GM12878 (cell line): Measurements from ENCODE around the gene GALNTL6. TPM values are rescaled to one million over a fixed set of nuclear protein-coding genes. Genes with fewer than 3 reads are reported as not detected.

Source experiments
- ATAC-seq: fragments of 200-7000 bp; cut with Tn5 transposase; 3 replicates; pipeline ENCODE4 v1.9.1; 2020; ENCODE audit warnings: mild to moderate bottlenecking, moderate library complexity
- BruUV-seq: library from RNA; stranded (reverse); fragments of 400-500 nt; replicated peaks from 2 replicates; lab custom pipeline; 2021; lab: Mats Ljungman, UMichigan
- CTCF ChIA-PET: fragments of 300-600 bp; sonication (Branson Sonifier 250); formaldehyde crosslinking; extraction: SDS; loops from one replicate; lab custom pipeline; 2021; ENCODE audit warnings: inconsistent platforms; lab: Yijun Ruan, JAX
- POLR2A ChIA-PET: fragments of 350-600 bp; formaldehyde crosslinking; extraction: SDS; loops from one replicate; lab custom pipeline; 2021; ENCODE audit warnings: inconsistent platforms; lab: Charles Lee
- RAD21 ChIA-PET: fragments of 300-600 bp; sonication (Branson Sonifier 250); formaldehyde crosslinking; loops from one replicate; lab custom pipeline; 2023; ENCODE audit warnings: antibody characterized with exemption; ENCODE audit not compliant: unreplicated experiment; lab: Charles Lee
- SMC1A ChIA-PET: fragments of 300-600 bp; sonication (Branson Sonifier 250); formaldehyde crosslinking; loops from one replicate; lab custom pipeline; 2023; ENCODE audit not compliant: unreplicated experiment, uncharacterized antibody; lab: Charles Lee
- DNase-seq: peaks from one replicate; pipeline ENCODE4 v3.0.0-alpha.2; 2011; ENCODE audit warnings: low read depth, low spot score
- FAIRE-seq: peaks from 3 replicates; lab custom pipeline; 2011; peaks lifted over from hg19 to GRCh38; lab: Jason Lieb, UNC
- H2AFZ ChIP-seq: 2 replicates; pipeline ENCODE4 v1.6.0; 2011; ENCODE audit warnings: low read depth, low read length, control low read depth; ENCODE audit not compliant: control insufficient read depth
- H3K27ac ChIP-seq: 2 replicates; pipeline ENCODE4 v1.5.1; 2011; ENCODE audit warnings: control low read depth; ENCODE audit not compliant: control insufficient read depth, insufficient read depth
- H3K27me3 ChIP-seq, 2 experiments: replicated peaks in 1 of 2; 2 replicates each; pipeline versions ENCODE4 v1.6.0 to v1.6.1; 2011; ENCODE audit warnings: low read length in 1 of 2; ENCODE audit not compliant: control insufficient read depth in 2 of 2, insufficient read depth in 2 of 2
- H3K36me3 ChIP-seq, 2 experiments: 2 replicates each; pipeline ENCODE4 v1.5.1; 2011; ENCODE audit warnings: low read length in 1 of 2; ENCODE audit not compliant: control insufficient read depth in 2 of 2, insufficient read depth in 2 of 2
- H3K4me1 ChIP-seq: 2 replicates; pipeline ENCODE4 v1.6.1; 2011; ENCODE audit warnings: mild to moderate bottlenecking, low read length, moderate library complexity, mixed read lengths; ENCODE audit not compliant: control insufficient read depth, insufficient read depth
- H3K4me2 ChIP-seq: 2 replicates; pipeline ENCODE4 v1.6.0; 2011; ENCODE audit warnings: control low read depth; ENCODE audit not compliant: control insufficient read depth, insufficient read depth
- H3K4me3 ChIP-seq: fragments of 200-600 bp; sonication (generic); 2 replicates; pipeline ENCODE4 v1.5.1; 2016
- H3K79me2 ChIP-seq: 2 replicates; pipeline ENCODE4 v1.6.0; 2011; ENCODE audit warnings: low read length; ENCODE audit not compliant: control insufficient read depth, insufficient read depth
- H3K9ac ChIP-seq: 2 replicates; pipeline ENCODE4 v1.8.0; 2011; ENCODE audit warnings: low read length, control low read depth, mixed read lengths; ENCODE audit not compliant: control insufficient read depth, insufficient read depth
- H3K9me3 ChIP-seq: replicated peaks from 3 replicates; pipeline ENCODE4 v1.5.1; 2011; ENCODE audit warnings: mild to moderate bottlenecking, low read length; ENCODE audit not compliant: control insufficient read depth, insufficient read depth
- H4K20me1 ChIP-seq: 2 replicates; pipeline ENCODE4 v1.6.0; 2011; ENCODE audit not compliant: control insufficient read depth, insufficient read depth
- BCLAF1 ChIP-seq: fragments of 450-650 bp; IDR thresholded peaks from 2 replicates; pipeline ENCODE4 v1.6.1; 2017; ENCODE audit warnings: antibody characterized with exemption, mild to moderate bottlenecking, moderate library complexity
- ETV6 ChIP-seq, 2 experiments: fragments of 450-650 bp in 1 of 2; IDR thresholded peaks in 1 of 2; conservative IDR thresholded peaks in 1 of 2; 2 replicates each; pipeline ENCODE4 v1.6.1; 2014; ENCODE audit warnings: antibody characterized with exemption in 1 of 2, borderline replicate concordance in 1 of 2, low read depth in 1 of 2, mild to moderate bottlenecking in 1 of 2, moderate library complexity in 1 of 2
- GATAD2B ChIP-seq: fragments of 450-650 bp; conservative IDR thresholded peaks from 2 replicates; pipeline ENCODE4 v1.6.1; 2017; ENCODE audit warnings: low read depth, mild to moderate bottlenecking, moderate library complexity
- IRF3 ChIP-seq: fragments of 450-650 bp; IDR thresholded peaks from 2 replicates; pipeline ENCODE4 v1.6.1; 2014; ENCODE audit warnings: mild to moderate bottlenecking
- IRF5 ChIP-seq: fragments of 450-650 bp; IDR thresholded peaks from 2 replicates; pipeline ENCODE4 v1.6.1; 2017; ENCODE audit warnings: borderline replicate concordance
- NFYA ChIP-seq: IDR thresholded peaks from 2 replicates; pipeline ENCODE4 v1.6.1; 2011; ENCODE audit warnings: low read depth, mild to moderate bottlenecking, low read length, improper control_type of control experiment, borderline replicate concordance
- NFYB ChIP-seq: IDR thresholded peaks from 2 replicates; pipeline ENCODE4 v1.6.1; 2011; ENCODE audit warnings: low read depth, mild to moderate bottlenecking, low read length, improper control_type of control experiment, moderate library complexity; ENCODE audit not compliant: insufficient read depth
- PML ChIP-seq: IDR thresholded peaks from 2 replicates; pipeline ENCODE4 v1.6.1; 2012; ENCODE audit warnings: low read length, inconsistent platforms
- RB1 ChIP-seq: fragments of 450-650 bp; formaldehyde crosslinking; IDR thresholded peaks from 2 replicates; pipeline ENCODE4 v1.6.1; 2017; ENCODE audit warnings: mild to moderate bottlenecking, borderline replicate concordance
- SMAD1 ChIP-seq: fragments of 450-650 bp; IDR thresholded peaks from 2 replicates; pipeline ENCODE4 v1.6.1; 2018; ENCODE audit warnings: mild to moderate bottlenecking, low read depth; ENCODE audit not compliant: partially characterized antibody
- SPI1 ChIP-seq: IDR thresholded peaks from 2 replicates; pipeline ENCODE4 v1.6.1; 2011; ENCODE audit warnings: low read depth, mild to moderate bottlenecking, low read length, moderate library complexity, borderline replicate concordance; ENCODE audit not compliant: insufficient read depth
- USF2 ChIP-seq: IDR thresholded peaks from 2 replicates; pipeline ENCODE4 v1.6.1; 2011; ENCODE audit warnings: low read depth, low read length, improper control_type of control experiment, borderline replicate concordance
- YY1 ChIP-seq: IDR thresholded peaks from 2 replicates; pipeline ENCODE4 v1.6.1; 2011; ENCODE audit warnings: low read depth, mild to moderate bottlenecking, low read length
- ZBTB33 ChIP-seq: fragments of 450-650 bp; IDR thresholded peaks from 2 replicates; pipeline ENCODE4 v1.6.1; 2017; ENCODE audit warnings: mild to moderate bottlenecking
- WGBS: methylation state at CpG from one replicate; pipeline ENCODE4 v1.1.6; 2016; ENCODE audit warnings: low lambda C conversion rate; ENCODE audit not compliant: insufficient replicate concordance, insufficient coverage; ENCODE audit errors: missing lambda C conversion rate; 5-methylcytosine and 5-hydroxymethylcytosine counted together
- in situ Hi-C: fragments of 300-500 bp; cut with MboI; formaldehyde crosslinking; loops from 9 replicates; pipeline ENCODE4 v1.14.3; 2018; ENCODE audit warnings: mixed read lengths
- intact Hi-C: fragments of 100-400 bp; cut with micrococcal nuclease; formaldehyde crosslinking; loops from one replicate; pipeline ENCODE4 v1.14.2; 2022; ENCODE audit not compliant: unreplicated experiment
- polyA plus RNA-seq, 11 experiments: library from polyadenylated mRNA; depleted of rRNA in 4 of 11; unstranded in 6 of 11; stranded (reverse) in 5 of 11; fragments of >200 nt; fragmentation: Nextera tagmentation in 4 of 11; fragmentation: Illumina TruSeq in 1 of 11; extraction: Ambion mirVana in 4 of 11; extraction: Trizol in 1 of 11; gene quantifications; 1 replicate in 1 of 11; 2 replicates in 10 of 11; pipeline versions ENCODE4 v1.2.1 to v1.2.3, GENCODE V29; 2011 to 2016; ENCODE audit warnings: inconsistent platforms in 2 of 11, missing spikeins in 2 of 11, low read depth in 1 of 11
- total RNA-seq, 4 experiments: library from RNA; depleted of rRNA in 3 of 4; stranded (reverse); fragments of >200 nt in 3 of 4; fragmentation: Illumina TruSeq in 1 of 4; extraction: Trizol in 1 of 4; gene quantifications; 2 replicates each; pipeline versions ENCODE4 v1.2.1 to v1.2.3, GENCODE V29; 2013 to 2021

Gene GALNTL6
- total and polyA plus RNA-seq, 10 of the 15 experiments (the other 5 are each of a cell fraction or from before 2014, with no cell fraction given) = 0.01 to 0.29 TPM; not detected in 8

- TF ChIP-seq IRF5 (no peak), SPI1 (no peak), NFYA (no peak), ETV6 (conservative IDR thresholded peaks at IDR 0.05 in 1 of 2, IDR thresholded peaks at IDR 0.05 in 1 of 2; ENCODE audit: borderline replicate concordance in 1 of 2, low read depth in 1 of 2) (no peak), IRF3 (no peak), NFYB (no peak)
Observed at GRCh38 chr4:172691552-172691951, 878.3 kb downstream of the GALNTL6 start (continued).

GRCh38 chr4:172692701-172693100 is 879.5 kb downstream of the GALNTL6 start:
- TF ChIP-seq RB1 (no peak), ZBTB33 (no peak), YY1 (no peak), PML (no peak), BCLAF1 (no peak), USF2 (no peak), SMAD1 (no peak), GATAD2B (no peak)
- H3K27me3 ChIP-seq = no peaks in the 10 kb centered on the region
- ChIA-PET RAD21 (no interaction called here), SMC1A (no interaction called here), CTCF (no interaction called here), POLR2A (no interaction called here)
- no peaks in the 10 kb centered on the region for H4K20me1 ChIP-seq
- intact Hi-C loops = no loop called here
- no peaks in the 10 kb centered on the region for H3K36me3 ChIP-seq
- ATAC-seq (no peak), FAIRE-seq (no peak), DNase-seq (no peak)
- 69% methylated on average over 2 of the region's 2 CpGs for WGBS
- H3K27ac ChIP-seq = no peak overlapping the region
- no peak overlapping the region for H3K4me3 ChIP-seq
- no peak overlapping the region for H2AFZ ChIP-seq
- no peaks in the 10 kb centered on the region for H3K9me3 ChIP-seq
- no peaks in the 10 kb centered on the region for H3K4me1 ChIP-seq
- H3K79me2 ChIP-seq = no peaks in the 10 kb centered on the region
- no peak overlapping the region for H3K9ac ChIP-seq
- no TSS peak for BruUV-seq
- H3K4me2 ChIP-seq = no peak overlapping the region
- in situ Hi-C loops = no loop called here
